Panc1 (cell line): ENCODE data around the gene FAT1. TPM values are rescaled to one million over a fixed set of nuclear protein-coding genes. Genes with fewer than 3 reads are reported as not detected.

Experiments
- ATAC-seq: fragments of 200-7000 bp; cut with Tn5 transposase; 2 replicates; pipeline ENCODE4 v1.9.1; 2020; ENCODE audit warnings: mild to moderate bottlenecking, moderate library complexity
- BruUV-seq: library from RNA; stranded (reverse); fragments of 400-500 nt; replicated peaks from 2 replicates; lab custom pipeline; 2021; lab: Mats Ljungman, UMichigan
- CTCF ChIA-PET: fragments of 300-600 bp; sonication (Branson Sonifier 250); formaldehyde crosslinking; loops from one replicate; lab custom pipeline; 2022; ENCODE audit warnings: antibody characterized with exemption; lab: Charles Lee
- POLR2A ChIA-PET: fragments of 300-600 bp; sonication (Branson Sonifier 250); formaldehyde crosslinking; loops from one replicate; lab custom pipeline; 2022; ENCODE audit warnings: antibody characterized with exemption; lab: Charles Lee
- DNase-seq: peaks from one replicate; pipeline ENCODE4 v3.0.0-alpha.2; 2010; ENCODE audit warnings: low read depth, low spot score
- H3K27ac ChIP-seq: 2 replicates; pipeline ENCODE4 v1.5.1; 2011; ENCODE audit warnings: mild to moderate bottlenecking, low read length, inconsistent platforms
- H3K27me3 ChIP-seq: fragments of 200-500 bp; sonication (Bioruptor generic); 2 replicates; pipeline ENCODE4 v1.6.0; 2014; ENCODE audit warnings: low read length, inconsistent platforms; ENCODE audit not compliant: control insufficient read depth, insufficient read depth
- H3K36me3 ChIP-seq: fragments of 200-500 bp; sonication (Bioruptor generic); 2 replicates; pipeline ENCODE4 v1.5.1; 2014; ENCODE audit warnings: inconsistent platforms, mild to moderate bottlenecking, low read length, moderate library complexity; ENCODE audit not compliant: control insufficient read depth, insufficient read depth
- H3K4me1 ChIP-seq: 2 replicates; pipeline ENCODE4 v1.5.1; 2011; ENCODE audit warnings: inconsistent platforms, mild to moderate bottlenecking, low read length, moderate library complexity; ENCODE audit not compliant: control insufficient read depth, insufficient read depth
- H3K4me3 ChIP-seq, 2 experiments: 2 replicates each; pipeline ENCODE4 v1.5.1; 2011 to 2012; ENCODE audit warnings: low read depth in 2 of 2, low read length in 2 of 2, mild to moderate bottlenecking in 2 of 2, inconsistent platforms in 1 of 2, moderate library complexity in 1 of 2
- H3K9me3 ChIP-seq: fragments of 200-500 bp; sonication (Bioruptor generic); 2 replicates; pipeline ENCODE4 v1.5.1; 2014; ENCODE audit warnings: low read depth, mild to moderate bottlenecking, inconsistent platforms, low read length, moderate library complexity; ENCODE audit not compliant: control insufficient read depth, insufficient read depth
- CTCF ChIP-seq: fragments of 450-650 bp; IDR thresholded peaks from 2 replicates; pipeline ENCODE4 v1.5.1; 2017; ENCODE audit warnings: mild to moderate bottlenecking
- POLR2AphosphoS5 ChIP-seq: IDR thresholded peaks from 2 replicates; pipeline ENCODE4 v1.6.1; 2012; ENCODE audit warnings: mild to moderate bottlenecking, low read depth, low read length, moderate library complexity
- REST ChIP-seq, 2 experiments: IDR thresholded peaks; 2 replicates each; pipeline ENCODE4 v1.6.1; 2011 to 2012; ENCODE audit warnings: low read depth in 2 of 2, control low read depth in 1 of 2, low read length in 1 of 2, mild to moderate bottlenecking in 1 of 2, moderate library complexity in 1 of 2; ENCODE audit not compliant: insufficient read depth in 1 of 2
- SIN3A ChIP-seq: IDR thresholded peaks from 2 replicates; pipeline ENCODE4 v1.6.1; 2012; ENCODE audit warnings: low read depth, mild to moderate bottlenecking, low read length, moderate library complexity, borderline replicate concordance; ENCODE audit not compliant: insufficient read depth
- TCF7L2 ChIP-seq: IDR thresholded peaks from 2 replicates; pipeline ENCODE4 v1.6.1; 2011; ENCODE audit warnings: mild to moderate bottlenecking, low read depth, low read length, inconsistent platforms
- in situ Hi-C: cut with HindIII; loops from 2 replicates; pipeline ENCODE4 v1.10.0; 2016; ENCODE audit warnings: low sequenced_read_pairs, low pct_unique_long_range_greater_than_20kb
- intact Hi-C: fragments of 100-400 bp; cut with micrococcal nuclease; formaldehyde crosslinking; loops from one replicate; pipeline ENCODE4 v1.10.0; 2022; ENCODE audit not compliant: unreplicated experiment
- total RNA-seq: library from RNA; stranded (reverse); gene quantifications from one replicate; pipeline ENCODE4 v1.2.1, GENCODE V29; 2021; ENCODE audit not compliant: unreplicated experiment

The FAT1 gene
- total RNA-seq, 1 experiment from 2014 or later: 288 TPM

- Histone ChIP-seq H3K4me3 (no peak overlapping the region), H3K27ac (peak overlapping the region; percentile 95), H3K4me1 (peaks cover 45% of the 10 kb centered on the region), H3K9me3 (no peaks in the 10 kb centered on the region; the same call in 1 of the 2 replicates), H3K36me3 (peaks cover 3% of the 10 kb centered on the region; the same call in 1 of the 2 replicates), H3K27me3 (no peaks in the 10 kb centered on the region)
- DNase-seq (no peak), ATAC-seq (no peak)
- intact Hi-C loops: loop anchor here (5.0 to 10.0 kb wide), 2 partner anchors 48 to 225 kb away; no protein-coding TSS in a partner anchor
- ChIA-PET POLR2A (interaction anchor here (0.7 kb wide), 1 partner anchor 49 kb away, joined by 3 read pairs; no protein-coding TSS in a partner anchor), CTCF (interaction anchor here (0.5 kb wide), 1 partner anchor 31 kb away, joined by 3 read pairs; no protein-coding TSS in a partner anchor)
- TF ChIP-seq REST (IDR thresholded peaks at IDR 0.05; ENCODE audit: insufficient read depth in 1 of 2, low read depth in 2 of 2, low read length in 1 of 2) (no peak), POLR2AphosphoS5 (no peak), TCF7L2 (no peak), SIN3A (no peak), CTCF (peak; percentile 29; the same call in 1 of the 2 replicates)
- in situ Hi-C loops: no loop called here
- no TSS peak for BruUV-seq
Measured at GRCh38 chr4:186719925-186720694, 3.5 kb downstream of the FAT1 start.

- Histone ChIP-seq H3K9me3 (no peaks in the 10 kb centered on the region; the same call in 1 of the 2 replicates), H3K27me3 (no peaks in the 10 kb centered on the region), H3K4me3 (no peak overlapping the region), H3K27ac (peak overlapping the region; percentile 59; the same call in 1 of the 2 replicates), H3K4me1 (peaks cover 66% of the 10 kb centered on the region), H3K36me3 (no peaks in the 10 kb centered on the region)
- TF ChIP-seq POLR2AphosphoS5: no peak
- no peak for DNase-seq
- intact Hi-C loops (no loop called here), in situ Hi-C loops (no loop called here)
- no peak for ATAC-seq
- no TSS peak for BruUV-seq
- ChIA-PET CTCF (no interaction called here), POLR2A (no interaction called here)
Measured at GRCh38 chr4:186717556-186717955, 6.1 kb downstream of the FAT1 start.

- POLR2A ChIA-PET: interaction anchor here (0.6 to 0.7 kb wide), 2 partner anchors 18 to 68 kb away, joined by 3 read pairs; no protein-coding TSS in a partner anchor
- DNase-seq: no peak
- H3K4me1 ChIP-seq: peaks cover 81% of the 10 kb centered on the region
Measured at GRCh38 chr4:186715077-186715476, 8.6 kb downstream of the FAT1 start.

More at GRCh38 chr4:186715077-186715476, 8.6 kb downstream of the FAT1 start:
- TF ChIP-seq CTCF (no peak), POLR2AphosphoS5 (no peak), REST (IDR thresholded peaks at IDR 0.05; ENCODE audit: insufficient read depth in 1 of 2, low read depth in 2 of 2, low read length in 1 of 2) (no peak), SIN3A (no peak), TCF7L2 (no peak)
- ATAC-seq: no peak
- intact Hi-C loops: no loop called here
- Histone ChIP-seq H3K4me3 (no peak overlapping the region), H3K27ac (peak overlapping the region; percentile 68), H3K9me3 (no peaks in the 10 kb centered on the region; the same call in 1 of the 2 replicates), H3K27me3 (no peaks in the 10 kb centered on the region), H3K36me3 (no peaks in the 10 kb centered on the region)
- BruUV-seq: no TSS peak
- CTCF ChIA-PET: no interaction called here
- in situ Hi-C loops: no loop called here
